GM19025 (cell line): ENCODE data around the gene HPN.
"Not testable (repeated sequence)": the region's sequence is repeated elsewhere in the genome, so short reads cannot be mapped to it uniquely, and the experiment has no call there.

Source experiments
- ATAC-seq: cut with Tn5 transposase; IDR thresholded peaks from one replicate; pipeline ENCODE4 v1.9.1; 2021; ENCODE audit warnings: mild to moderate bottlenecking, low read depth, moderate library complexity; ENCODE audit not compliant: unreplicated experiment

The HPN gene

DNA sequence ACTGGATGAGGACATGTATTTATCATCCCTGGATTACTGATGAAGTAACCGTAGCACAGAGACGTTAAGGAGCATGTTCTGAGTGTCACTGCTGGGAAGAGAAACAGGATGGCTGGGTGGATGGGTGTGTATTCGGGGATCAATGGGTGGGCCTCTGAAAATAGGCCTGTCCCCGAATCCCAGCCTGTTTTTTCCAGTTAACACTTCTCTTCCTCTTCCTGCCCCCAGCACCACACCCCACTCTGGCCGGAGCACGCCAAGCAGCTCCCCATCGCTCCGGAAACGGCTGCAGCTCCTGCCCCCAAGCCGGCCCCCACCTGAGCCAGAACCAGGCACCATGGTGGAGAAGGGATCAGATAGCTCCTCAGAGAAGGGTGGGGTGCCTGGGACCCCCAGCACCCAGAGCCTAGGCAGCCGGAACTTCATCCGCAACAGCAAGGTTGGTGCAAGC lies 32.6 kb upstream of the HPN start:
- ATAC-seq: no peak

DNA sequence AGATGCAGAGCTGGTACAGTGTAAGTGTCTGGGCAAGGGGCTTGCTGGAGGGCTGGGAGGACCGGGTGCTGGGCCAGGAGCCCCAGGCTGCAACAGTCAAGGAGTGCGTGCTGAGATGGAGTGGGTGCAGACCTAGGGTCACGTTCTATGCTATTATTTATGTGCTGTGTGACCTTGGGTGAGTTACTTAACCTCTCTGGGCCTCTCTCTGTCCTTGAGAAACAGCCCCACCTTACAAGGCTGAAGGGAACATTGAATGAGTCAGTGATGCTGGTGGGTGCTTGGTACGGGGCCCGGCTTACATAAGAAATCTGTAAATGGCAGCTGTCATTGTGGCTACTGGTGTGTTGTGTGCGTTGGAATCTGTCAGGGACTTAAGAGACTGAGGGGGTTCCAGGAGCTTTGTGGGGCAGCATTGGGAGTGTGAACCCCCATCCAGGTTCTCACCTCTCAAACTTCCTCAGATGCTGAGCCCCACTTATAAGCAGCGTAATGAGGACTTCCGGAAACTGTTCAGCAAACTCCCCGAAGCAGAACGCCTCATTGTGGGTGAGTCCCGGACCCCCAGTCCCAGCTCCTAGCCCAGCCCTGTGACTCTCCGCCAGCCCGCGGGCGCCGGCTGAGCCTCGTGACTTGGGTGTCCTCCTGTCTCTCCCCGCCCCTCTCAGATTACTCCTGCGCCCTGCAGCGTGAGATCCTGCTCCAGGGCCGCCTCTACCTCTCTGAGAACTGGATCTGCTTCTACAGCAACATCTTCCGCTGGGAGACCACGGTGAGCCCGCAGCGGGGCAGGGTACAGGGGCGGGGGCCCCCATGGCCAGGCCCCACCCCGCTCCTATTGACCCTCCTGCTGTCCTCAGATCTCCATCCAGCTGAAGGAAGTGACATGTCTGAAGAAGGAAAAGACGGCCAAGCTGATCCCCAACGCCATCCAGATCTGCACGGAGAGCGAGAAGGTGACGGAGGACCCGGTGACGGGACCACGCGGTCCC lies 31.8 kb upstream of the HPN start:
- ATAC-seq: no peak

DNA sequence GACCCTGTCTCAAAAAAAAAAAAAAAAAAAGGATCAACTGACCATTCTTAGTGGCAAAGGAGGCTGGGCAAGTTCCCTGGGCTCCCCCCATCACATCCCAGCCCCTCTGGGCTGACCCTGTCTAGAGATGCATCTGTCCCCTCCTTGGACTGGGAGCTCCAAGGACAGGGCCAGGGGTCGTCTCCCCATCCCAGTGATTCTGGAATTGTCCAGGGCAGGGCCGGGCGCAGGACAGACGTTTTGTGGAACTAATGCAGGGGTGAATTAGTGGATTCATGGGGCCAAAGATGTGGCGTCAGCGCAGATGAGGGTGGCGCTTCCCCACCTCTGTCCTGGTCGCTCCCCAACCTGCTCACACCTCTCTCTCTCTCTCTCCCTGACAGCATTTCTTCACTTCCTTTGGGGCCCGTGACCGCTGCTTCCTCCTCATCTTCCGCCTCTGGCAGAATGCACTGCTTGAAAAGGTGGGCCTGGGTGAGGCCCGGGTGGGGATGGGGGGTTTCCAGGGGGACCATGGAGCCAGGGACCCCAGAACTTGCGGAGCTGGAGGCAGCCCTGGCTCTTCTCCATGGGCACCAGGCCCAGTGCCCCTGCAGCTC lies 30.3 kb upstream of the HPN start:
- ATAC-seq: no peak

DNA sequence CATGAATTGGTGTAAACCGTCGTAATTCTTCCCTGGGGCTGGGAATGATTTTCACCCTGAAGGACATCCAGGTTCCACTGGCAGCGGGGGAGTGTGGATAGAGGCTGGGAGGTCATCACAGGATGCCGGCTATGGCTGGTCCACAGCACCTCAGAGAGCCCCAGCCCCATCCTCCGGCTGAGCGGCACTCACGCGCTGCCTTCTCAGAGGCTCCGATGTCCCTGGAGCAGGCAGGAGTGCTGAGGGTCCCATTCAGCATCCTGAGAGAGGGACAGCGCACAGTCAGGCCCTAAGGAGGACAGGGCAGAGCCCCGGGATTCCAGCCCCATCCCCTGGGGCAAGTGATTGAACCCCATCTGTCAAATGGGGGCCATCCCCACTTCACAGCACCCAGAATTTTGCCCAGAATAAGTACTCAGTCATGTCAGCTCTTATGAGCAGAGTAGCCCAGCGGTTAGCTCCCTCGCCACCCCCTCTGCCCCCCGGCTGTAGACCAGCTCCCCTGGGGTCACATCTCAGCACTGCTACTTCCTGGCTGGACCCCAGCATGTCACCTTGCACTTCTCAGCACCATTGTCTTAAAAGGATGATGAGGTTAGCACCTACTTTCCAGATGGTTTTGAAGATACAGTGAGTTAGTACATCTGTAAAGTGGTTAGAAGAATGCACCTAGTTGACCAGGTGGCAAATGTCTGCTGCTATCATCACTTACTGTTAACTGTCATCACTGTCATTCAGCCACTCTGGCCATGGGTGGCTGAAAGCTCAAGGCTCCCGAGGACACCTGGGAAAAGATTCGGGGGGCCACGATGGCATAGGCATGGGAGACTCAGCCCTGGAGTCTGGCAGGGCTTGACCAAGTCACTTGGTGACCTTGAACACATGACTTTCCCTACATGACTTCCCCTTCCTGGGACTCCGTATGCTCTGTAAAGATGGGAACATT lies 29.5 kb upstream of the HPN start:
- ATAC-seq: no peak

DNA sequence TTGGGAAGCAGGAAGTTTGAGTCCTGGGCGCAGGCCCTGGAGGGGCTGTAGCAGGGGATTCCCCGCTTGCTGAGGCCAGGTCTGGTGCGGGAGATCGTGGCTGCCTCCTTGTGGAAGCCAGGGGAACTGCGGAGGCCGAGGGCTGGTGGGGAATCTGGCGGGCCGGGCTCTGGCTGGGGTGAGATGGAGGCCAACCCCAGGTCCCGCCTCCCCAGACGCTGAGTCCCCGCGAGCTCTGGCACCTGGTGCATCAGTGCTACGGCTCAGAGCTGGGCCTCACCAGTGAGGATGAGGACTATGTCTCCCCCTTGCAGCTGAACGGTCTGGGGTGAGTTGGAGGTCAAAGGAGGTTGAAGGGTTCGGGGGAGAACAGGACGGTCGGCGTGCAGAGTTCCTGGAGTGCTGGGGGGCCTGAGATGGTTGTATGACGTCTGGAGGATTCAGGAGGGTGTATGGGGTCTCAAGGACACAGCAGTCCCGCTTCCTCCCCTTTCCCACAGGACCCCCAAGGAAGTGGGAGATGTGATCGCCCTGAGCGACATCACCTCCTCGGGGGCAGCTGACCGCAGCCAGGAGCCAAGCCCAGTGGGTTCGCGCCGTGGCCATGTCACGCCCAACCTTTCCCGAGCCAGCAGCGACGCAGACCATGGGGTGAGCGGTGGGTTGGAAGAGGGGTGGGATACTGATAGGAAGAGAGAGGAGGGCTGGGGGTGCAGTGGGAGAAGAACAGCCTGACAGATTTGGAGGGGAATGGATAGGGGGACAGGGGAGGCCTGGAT lies 28.3 kb upstream of the HPN start:
- no peak for ATAC-seq

DNA sequence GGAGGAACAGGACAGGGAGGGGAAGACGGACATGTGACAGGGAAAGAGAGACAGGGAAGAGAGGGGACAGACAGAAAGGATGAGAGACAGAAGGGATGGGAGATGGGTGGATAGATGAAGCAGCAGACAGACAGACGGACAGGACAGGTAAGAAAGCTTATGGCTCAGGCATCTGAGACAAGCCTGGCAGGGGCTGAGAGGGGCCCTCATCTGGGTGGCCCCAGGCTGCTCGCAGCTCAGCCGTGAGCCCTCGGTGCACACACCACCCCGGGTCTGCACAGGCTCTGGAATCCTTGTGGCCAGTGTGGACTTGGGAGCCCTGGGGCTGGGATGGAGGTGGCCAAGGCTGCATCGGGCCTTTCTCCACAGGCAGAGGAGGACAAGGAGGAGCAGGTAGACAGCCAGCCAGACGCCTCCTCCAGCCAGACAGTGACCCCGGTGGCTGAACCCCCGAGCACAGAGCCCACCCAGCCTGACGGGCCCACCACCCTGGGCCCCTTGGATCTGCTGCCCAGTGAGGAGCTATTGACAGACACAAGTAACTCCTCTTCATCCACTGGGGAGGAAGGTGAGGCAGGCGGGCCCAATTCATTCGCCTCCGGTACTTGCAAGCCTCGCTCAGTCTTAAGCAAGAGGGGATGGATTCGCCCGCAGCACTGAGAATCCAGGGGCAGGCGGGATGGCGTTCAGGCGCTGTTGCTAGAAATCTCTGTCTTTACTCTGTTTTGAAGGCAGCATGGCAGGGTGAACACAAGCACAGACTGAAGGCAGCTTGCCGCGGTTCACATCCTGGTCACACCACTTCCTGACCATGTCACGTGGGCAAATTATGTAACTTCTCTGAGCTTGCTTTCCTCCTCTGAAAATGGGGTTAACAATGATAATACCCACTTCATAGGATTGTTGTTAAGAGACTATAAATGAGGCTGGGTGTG lies 27.4 kb upstream of the HPN start:
- ATAC-seq: no peak

DNA sequence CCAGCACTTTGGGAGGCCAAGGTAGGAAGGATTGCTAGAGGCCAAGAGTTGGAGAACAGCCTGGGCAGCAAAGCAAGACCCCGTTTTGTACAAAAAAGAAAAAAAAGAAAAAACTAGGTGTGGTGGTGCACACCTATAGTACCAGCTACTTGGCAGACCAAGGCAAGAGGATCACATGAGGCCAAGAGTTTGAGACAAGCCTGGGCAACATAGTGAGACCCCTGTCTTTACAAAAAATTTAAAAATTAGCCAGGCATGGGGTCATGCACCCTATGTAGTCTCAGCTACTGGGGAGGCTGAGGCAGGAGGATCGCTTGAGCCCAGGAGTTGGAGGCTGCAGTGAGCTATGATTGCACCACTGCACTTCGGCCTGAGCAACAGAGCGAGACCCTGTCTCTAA lies 26.7 kb upstream of the HPN start:
- ATAC-seq: not testable (repeated sequence)

DNA sequence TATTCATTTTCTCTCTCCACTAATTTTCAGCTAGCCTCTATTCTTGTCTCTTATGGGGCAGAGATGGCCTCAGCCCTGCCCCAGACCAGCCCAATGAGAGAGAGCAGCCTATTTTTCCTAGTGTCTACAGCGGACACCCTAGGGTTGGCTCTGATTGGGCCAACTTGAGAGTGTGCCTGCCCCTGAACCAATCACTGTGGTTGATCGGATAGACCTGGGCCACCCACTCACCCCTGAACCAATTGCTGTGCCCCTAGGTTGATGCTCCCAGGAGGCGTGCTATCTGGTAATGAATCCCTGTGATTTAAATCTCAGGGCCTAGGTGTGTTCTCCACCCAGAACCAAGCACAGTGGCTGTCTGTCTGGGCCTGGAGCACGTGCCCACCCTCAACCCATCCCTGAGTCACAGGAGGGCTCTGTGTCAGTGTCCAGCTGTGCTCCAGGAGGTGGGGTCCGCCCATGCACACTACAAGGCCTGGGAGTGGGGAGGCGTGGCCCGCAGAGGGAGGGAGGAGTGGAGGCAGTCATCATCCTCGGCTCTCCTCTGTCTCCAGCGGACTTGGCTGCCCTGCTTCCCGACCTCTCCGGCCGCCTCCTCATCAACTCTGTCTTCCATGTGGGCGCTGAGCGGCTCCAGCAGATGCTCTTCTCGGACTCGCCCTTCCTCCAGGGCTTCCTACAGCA lies 26.1 kb upstream of the HPN start:
- no peak for ATAC-seq

DNA sequence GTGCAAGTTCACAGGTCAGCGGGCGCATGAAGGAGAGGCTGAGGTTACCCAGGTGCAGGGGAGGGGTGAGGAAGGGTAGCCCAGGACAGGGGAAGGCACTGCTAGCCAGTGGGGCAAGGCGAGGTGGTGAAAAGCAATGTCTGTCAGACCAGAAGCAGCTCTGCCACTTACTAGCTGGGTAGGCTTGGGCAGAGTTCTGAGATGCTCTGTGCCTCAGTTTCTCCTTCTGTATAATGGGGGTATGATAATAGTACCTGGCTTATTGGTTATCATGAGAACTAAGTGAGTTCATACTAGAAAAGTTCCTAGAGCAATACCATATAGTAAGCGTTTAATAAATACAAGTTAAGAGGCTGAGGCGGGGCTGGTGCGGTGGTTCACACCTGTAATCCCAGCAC lies 25.6 kb upstream of the HPN start:
- ATAC-seq: no peak

DNA sequence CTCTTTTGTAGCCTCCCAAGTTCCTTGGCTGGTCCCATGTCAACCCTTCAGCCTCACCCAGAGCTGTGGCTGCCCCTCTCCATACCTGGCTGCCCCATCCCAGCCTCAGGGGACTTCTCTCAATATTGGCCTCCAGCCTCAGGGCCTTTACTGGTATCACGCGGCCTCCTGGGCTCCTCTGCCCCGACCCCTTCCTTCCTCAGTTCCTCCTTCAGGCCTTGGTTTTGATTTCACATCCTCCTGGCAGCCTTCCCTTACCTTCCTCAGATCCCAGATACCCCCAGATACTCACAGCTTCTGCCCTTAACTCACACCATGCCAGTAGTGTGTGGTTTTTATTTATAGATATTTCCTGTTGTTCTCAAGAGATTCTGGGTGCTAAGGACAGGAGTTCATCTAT lies 24.0 kb upstream of the HPN start:
- ATAC-seq: no peak

DNA sequence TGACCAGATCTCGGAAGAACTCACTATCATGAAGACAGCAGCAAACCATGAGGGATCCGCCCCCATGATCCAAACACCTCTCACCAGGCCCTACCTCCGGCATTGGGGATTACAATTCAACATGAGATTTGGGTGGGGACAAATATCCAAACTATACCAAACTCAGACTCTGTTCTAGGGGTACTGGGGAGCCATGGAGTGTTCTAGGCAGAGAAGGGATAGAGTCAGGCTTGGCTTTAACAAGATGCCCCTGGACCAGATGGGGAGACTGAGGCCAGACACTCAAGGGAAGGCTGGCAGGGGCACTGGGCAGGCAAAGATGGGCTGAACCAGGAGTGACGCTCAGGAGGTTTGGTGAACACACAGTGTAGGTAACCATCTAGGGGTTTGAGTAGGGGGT lies 23.1 kb upstream of the HPN start:
- ATAC-seq: no peak

DNA sequence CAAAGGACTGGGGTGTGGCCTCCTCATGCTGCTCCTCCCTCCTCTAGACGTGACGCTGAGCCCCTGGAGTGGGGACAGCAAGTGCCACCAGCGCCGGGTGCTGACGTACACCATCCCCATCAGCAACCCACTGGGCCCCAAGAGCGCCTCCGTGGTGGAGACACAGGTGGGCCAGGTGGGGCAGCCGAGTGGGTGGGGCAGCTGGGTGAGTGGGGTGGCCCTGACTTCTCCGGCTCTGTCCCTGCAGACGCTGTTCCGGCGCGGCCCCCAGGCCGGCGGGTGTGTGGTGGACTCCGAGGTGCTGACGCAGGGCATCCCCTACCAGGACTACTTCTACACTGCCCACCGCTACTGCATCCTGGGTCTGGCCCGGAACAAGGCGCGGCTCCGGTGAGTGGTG lies 22.4 kb upstream of the HPN start:
- ATAC-seq: no peak

DNA sequence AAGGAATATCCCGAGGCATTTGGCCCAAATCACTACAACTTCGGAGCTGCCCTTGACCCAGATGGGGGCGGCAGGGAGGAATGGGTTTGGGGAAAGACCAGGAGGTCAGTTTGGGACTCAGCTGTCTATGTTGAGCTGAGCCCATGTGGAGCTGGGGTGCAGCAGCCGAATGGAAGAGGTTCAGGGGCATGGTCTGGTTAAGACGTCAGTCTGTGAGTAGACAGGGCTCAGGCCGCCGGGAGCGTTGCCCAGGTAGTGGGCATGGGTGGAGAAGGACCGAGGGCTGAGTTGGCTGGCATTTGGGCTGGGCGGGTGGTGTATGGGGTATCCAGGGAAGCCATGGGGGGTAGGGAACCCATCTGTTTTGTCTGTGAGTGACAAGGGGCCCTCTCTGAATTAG lies 20.5 kb upstream of the HPN start:
- ATAC-seq: no peak

DNA sequence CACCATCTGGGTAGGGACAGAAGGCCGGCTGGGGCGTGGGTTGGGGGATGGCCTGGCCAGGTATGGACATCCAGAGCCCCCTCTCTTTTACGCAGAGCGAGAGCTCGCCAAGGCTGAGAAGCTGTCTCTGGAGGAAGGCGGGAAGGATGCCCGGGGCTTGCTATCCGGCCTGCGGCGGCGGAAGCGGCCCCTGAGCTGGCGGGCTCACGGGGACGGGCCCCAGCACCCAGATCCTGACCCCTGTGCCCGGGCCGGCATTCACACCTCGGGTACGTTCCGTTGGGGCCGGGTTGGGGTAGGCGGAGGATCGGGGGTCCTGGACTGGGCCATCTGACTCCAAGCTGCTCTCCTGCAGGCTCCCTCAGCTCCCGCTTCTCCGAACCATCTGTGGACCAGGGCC lies 19.9 kb upstream of the HPN start:
- ATAC-seq: no peak

DNA sequence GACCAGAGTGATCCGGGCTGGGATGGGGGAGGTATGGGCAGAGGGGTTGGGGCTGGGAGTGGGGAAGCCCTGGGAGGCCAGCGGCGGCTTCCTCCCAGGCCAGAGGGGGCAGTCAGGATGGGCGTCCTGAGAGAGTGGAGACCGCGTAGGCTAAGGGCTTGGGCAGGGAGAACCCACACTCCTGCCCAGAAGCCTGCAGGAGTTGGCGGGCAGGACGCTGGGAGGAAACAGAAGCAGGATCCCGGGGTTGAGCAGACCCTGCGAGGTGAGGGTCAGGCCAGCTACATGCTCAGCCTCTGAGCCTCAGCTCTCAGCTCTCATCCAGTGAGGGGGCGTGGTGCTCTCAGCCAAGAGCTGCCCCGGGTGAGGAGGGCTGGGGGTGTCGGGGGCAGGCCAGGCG lies 19.1 kb upstream of the HPN start:
- ATAC-seq: no peak

DNA sequence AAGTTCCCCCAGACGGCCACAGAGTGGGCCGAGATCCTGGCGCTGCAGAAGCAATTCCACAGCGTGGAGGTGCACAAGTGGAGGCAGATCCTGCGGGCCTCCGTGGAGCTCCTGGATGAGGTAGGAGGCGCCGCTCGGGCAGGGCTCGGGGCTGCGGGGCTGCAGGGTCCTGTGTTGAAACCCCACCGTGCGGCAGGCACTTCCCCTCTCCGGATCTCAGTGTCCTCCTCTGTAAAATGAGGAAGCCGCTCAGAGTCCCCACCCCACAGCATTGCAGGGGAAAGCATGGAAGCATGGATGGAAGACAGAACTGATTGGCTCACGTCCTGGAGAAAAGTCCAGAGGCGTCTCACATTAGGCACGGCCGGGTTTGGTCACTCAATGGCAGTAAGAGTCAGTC lies 18.1 kb upstream of the HPN start:
- ATAC-seq: no peak

DNA sequence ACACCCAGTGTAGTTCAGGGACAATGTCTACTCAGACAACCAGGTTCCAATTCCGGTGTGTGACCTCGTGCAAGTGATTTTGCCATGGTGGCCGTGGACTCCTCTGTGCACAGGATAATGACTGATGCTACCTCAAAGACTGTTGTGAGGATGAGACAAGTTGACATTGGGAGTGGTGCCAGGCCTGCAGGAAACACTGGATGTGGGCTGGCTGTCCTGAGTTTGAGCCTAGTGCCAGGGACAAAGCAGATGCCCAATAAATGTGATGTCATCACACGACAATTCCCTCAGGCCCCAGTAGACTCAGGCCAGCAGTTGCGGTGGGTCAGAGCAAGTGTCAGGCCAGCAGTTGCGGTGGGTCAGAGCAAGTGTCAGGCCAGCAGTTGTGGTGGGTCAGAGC lies 17.4 kb upstream of the HPN start:
- ATAC-seq: no peak

DNA sequence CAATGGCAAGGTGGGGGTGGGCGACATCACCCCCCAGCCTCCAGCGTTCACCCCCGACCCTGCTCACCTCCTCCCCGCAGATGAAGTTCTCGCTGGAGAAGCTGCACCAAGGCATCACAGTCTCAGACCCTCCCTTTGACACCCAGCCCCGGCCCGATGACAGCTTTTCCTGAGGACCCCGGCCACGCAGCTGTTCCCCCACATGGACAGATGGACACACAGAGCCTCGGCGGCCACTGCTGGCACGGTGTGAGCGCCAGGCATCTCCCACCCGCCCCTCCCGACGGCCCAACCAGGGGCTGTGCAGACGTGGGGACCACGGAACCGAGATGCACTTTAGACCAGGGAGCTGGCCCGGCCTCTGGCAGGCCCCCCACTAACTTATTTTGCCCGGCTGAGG lies 15.6 kb upstream of the HPN start:
- ATAC-seq: no peak

DNA sequence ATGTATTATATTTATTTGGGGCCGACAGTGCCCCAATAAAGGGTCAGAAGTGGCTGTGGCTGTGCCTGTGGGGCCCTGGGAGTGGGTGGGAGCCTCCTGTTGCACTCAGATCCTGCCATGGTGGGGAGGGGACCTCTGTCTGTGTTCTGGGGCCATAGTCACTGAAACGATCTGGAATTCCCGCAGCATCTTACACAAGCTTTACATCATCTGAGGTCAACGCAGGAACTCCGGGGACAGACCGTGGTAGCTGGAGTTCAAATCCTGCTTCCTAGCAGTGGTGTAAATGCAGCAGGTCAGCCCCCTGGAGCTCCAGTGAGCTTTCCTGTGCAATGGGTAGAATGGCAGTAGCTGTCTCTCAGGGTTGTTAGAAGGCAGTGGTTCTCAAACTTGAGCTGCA lies 15.1 kb upstream of the HPN start:
- no peak for ATAC-seq
